K562 (cell line): ENCODE measurements around the gene CNGA4. TPM values are rescaled to one million over a fixed set of nuclear protein-coding genes. Genes with fewer than 3 reads are reported as not detected.
A peak's percentile ranks its signal among the peaks of the same experiment; 100 is the strongest.

ENCODE experiments used
- BHLHE40 ChIP-seq: IDR thresholded peaks from 2 replicates; pipeline ENCODE4 v1.6.1; 2011; ENCODE audit warnings: low read length, improper control_type of control experiment
- CAMTA2 ChIP-seq: fragments of 250-450 bp; sonication (Bioruptor Pico); conservative IDR thresholded peaks from 2 replicates; pipeline ENCODE4 v1.5.1; 2022
- CHD4 ChIP-seq: fragments of 200-600 bp; sonication (generic); IDR thresholded peaks from 3 replicates; pipeline ENCODE4 v1.6.1; 2012; ENCODE audit warnings: low read depth, mild to moderate bottlenecking, mixed read lengths, low read length, inconsistent platforms; ENCODE audit not compliant: insufficient read depth, insufficient replicate concordance, poor library complexity, severe bottlenecking
- CSDE1 ChIP-seq, 2 experiments: fragments of 450-650 bp; IDR thresholded peaks; 2 replicates each; pipeline ENCODE4 v1.6.1; 2016; ENCODE audit warnings: mild to moderate bottlenecking in 1 of 2
- FOXJ2 ChIP-seq: fragments of 200-800 bp; sonication (Bioruptor generic); IDR thresholded peaks from 2 replicates; pipeline ENCODE4 v1.6.1; 2016; ENCODE audit warnings: missing genetic modification characterization, missing compliant biosample characterization
- GABPB1 ChIP-seq: sonication (generic); formaldehyde crosslinking; IDR thresholded peaks from 2 replicates; pipeline ENCODE4 v1.8.0; 2022; ENCODE audit warnings: mild to moderate bottlenecking, missing genetic modification reagents
- GTF2E2 ChIP-seq: fragments of 200-800 bp; sonication (Bioruptor generic); IDR thresholded peaks from 2 replicates; pipeline ENCODE4 v1.6.1; 2016; ENCODE audit warnings: missing genetic modification characterization, missing compliant biosample characterization
- JUNB ChIP-seq: fragments of 450-650 bp; formaldehyde crosslinking; conservative IDR thresholded peaks from 2 replicates; pipeline ENCODE4 v1.4.0; 2020; ENCODE audit warnings: mild to moderate bottlenecking
- JUND ChIP-seq, 2 experiments: IDR thresholded peaks; 2 replicates in 1 of 2; 3 replicates in 1 of 2; pipeline ENCODE4 v1.6.1; 2011; ENCODE audit warnings: borderline replicate concordance in 2 of 2, low read depth in 2 of 2, low read length in 2 of 2, improper control_type of control experiment in 1 of 2, missing biosample characterization in 1 of 2, missing genetic modification characterization in 1 of 2, missing genetic modification reagents in 1 of 2
- LEF1 ChIP-seq: fragments of 450-650 bp; IDR thresholded peaks from 2 replicates; pipeline ENCODE4 v1.6.1; 2016; ENCODE audit warnings: mild to moderate bottlenecking
- NELFE ChIP-seq: IDR thresholded peaks from 2 replicates; pipeline ENCODE4 v1.6.1; 2011; ENCODE audit warnings: mild to moderate bottlenecking; ENCODE audit not compliant: insufficient read depth, insufficient read length
- NFE2L1 ChIP-seq: fragments of 450-650 bp; IDR thresholded peaks from 2 replicates; pipeline ENCODE4 v1.6.1; 2016; ENCODE audit warnings: missing genetic modification characterization, low read depth, mild to moderate bottlenecking, missing compliant biosample characterization, moderate library complexity, borderline replicate concordance
- NR2F6 ChIP-seq: fragments of 450-650 bp; formaldehyde crosslinking; IDR thresholded peaks from 2 replicates; pipeline ENCODE4 v1.4.0; 2020; ENCODE audit warnings: mild to moderate bottlenecking
- RAD51 ChIP-seq: fragments of 450-650 bp; IDR thresholded peaks from 2 replicates; pipeline ENCODE4 v1.7.1; 2016; ENCODE audit warnings: low read depth, mild to moderate bottlenecking, borderline replicate concordance
- RNF2 ChIP-seq: sonication (generic); IDR thresholded peaks from 2 replicates; pipeline ENCODE4 v1.6.1; 2016
- SAP30 ChIP-seq: fragments of 200-600 bp; sonication (generic); IDR thresholded peaks from 2 replicates; pipeline ENCODE4 v1.6.1; 2012; ENCODE audit warnings: borderline replicate concordance, low read depth, mild to moderate bottlenecking, moderate library complexity, low read length, control low read depth, inconsistent platforms; ENCODE audit not compliant: insufficient read depth, poor library complexity, severe bottlenecking
- ZNF449 ChIP-seq: fragments of 250-450 bp; sonication (Bioruptor Pico); IDR thresholded peaks from 2 replicates; pipeline ENCODE4 v1.8.0; 2022; ENCODE audit warnings: moderate library complexity, mild to moderate bottlenecking, inconsistent platforms
- polyA plus RNA-seq, 8 experiments: library from polyadenylated mRNA; depleted of rRNA in 4 of 8; stranded (reverse) in 5 of 8; unstranded in 3 of 8; fragments of >200 nt; fragmentation: Nextera tagmentation in 2 of 8; fragmentation: Illumina TruSeq in 1 of 8; extraction: Ambion mirVana in 2 of 8; extraction: Trizol in 1 of 8; gene quantifications; 2 replicates each; pipeline versions ENCODE4 v1.2.1 to v1.2.3, GENCODE V29; 2011 to 2014; ENCODE audit warnings: inconsistent platforms in 1 of 8, missing spikeins in 1 of 8
- total RNA-seq, 7 experiments: library from RNA; depleted of rRNA in 6 of 7; stranded (reverse); fragments of >200 nt in 6 of 7; fragmentation: Illumina TruSeq in 2 of 7; extraction: Trizol in 2 of 7; gene quantifications; 2 replicates each; pipeline versions ENCODE4 v1.2.1 to v1.2.3, GENCODE V29; 2011 to 2021; ENCODE audit warnings: low replicate concordance in 1 of 7
- TF ChIP-seq, protein P1 (sequence below), 2 experiments: fragments of 250-450 bp in 1 of 2; fragments of 450-650 bp in 1 of 2; sonication (Bioruptor Pico) in 1 of 2; IDR thresholded peaks; 2 replicates each; pipeline versions ENCODE4 v1.6.1 to v1.8.0; 2016 to 2021; ENCODE audit warnings: mild to moderate bottlenecking in 2 of 2, moderate library complexity in 2 of 2, missing compliant biosample characterization in 1 of 2, missing genetic modification characterization in 1 of 2
- TF ChIP-seq, protein P2 (sequence below): sonication (generic); formaldehyde crosslinking; IDR thresholded peaks from 2 replicates; pipeline ENCODE4 v1.8.1; 2023; ENCODE audit warnings: mild to moderate bottlenecking, missing genetic modification reagents, moderate library complexity
- TF ChIP-seq, protein P3 (sequence below): sonication (generic); formaldehyde crosslinking; IDR thresholded peaks from 2 replicates; pipeline ENCODE4 v1.8.1; 2023; ENCODE audit warnings: mild to moderate bottlenecking, missing genetic modification reagents

Gene CNGA4
- total and polyA plus RNA-seq, 9 of the 15 experiments (the other 6 are each of a cell fraction or from before 2014, with no cell fraction given), result 0.04 to 0.09 (median 0.06) TPM; not detected in 6

- TF ChIP-seq GABPB1 (CRISPR knock-in tag) (no peak), JUND (IDR thresholded peaks at IDR 0.05; ENCODE audit: borderline replicate concordance, low read depth, low read length) (peak; percentile 75), JUND (tag; IDR thresholded peaks at IDR 0.05; ENCODE audit: borderline replicate concordance, low read depth, low read length) (peak; percentile 73; the same call in 2 of the 3 replicates), CAMTA2 (no peak), RNF2 (no peak), SAP30 (no peak), GTF2E2 (tag) (no peak), BHLHE40 (0 out of 2 replicates have a peak, but pooled peaks have one; percentile 18), NELFE (no peak), FOXJ2 (peak; percentile 44; the same call in 1 of the 2 replicates), CSDE1 (IDR thresholded peaks at IDR 0.05) (no peak), NR2F6 (no peak), LEF1 (no peak), ZNF449 (no peak), JUNB (no peak), NFE2L1 (tag) (no peak), RAD51 (no peak), CHD4 (no peak)
- TF ChIP-seq, protein P1, sequence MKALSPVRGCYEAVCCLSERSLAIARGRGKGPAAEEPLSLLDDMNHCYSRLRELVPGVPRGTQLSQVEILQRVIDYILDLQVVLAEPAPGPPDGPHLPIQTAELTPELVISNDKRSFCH (CRISPR knock-in tag; IDR thresholded peaks at IDR 0.05), result no peak
- TF ChIP-seq, protein P1 (tag; IDR thresholded peaks at IDR 0.05), result no peak
- TF ChIP-seq, protein P2, sequence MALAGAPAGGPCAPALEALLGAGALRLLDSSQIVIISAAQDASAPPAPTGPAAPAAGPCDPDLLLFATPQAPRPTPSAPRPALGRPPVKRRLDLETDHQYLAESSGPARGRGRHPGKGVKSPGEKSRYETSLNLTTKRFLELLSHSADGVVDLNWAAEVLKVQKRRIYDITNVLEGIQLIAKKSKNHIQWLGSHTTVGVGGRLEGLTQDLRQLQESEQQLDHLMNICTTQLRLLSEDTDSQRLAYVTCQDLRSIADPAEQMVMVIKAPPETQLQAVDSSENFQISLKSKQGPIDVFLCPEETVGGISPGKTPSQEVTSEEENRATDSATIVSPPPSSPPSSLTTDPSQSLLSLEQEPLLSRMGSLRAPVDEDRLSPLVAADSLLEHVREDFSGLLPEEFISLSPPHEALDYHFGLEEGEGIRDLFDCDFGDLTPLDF (CRISPR knock-in tag), result no peak
- TF ChIP-seq, protein P3, sequence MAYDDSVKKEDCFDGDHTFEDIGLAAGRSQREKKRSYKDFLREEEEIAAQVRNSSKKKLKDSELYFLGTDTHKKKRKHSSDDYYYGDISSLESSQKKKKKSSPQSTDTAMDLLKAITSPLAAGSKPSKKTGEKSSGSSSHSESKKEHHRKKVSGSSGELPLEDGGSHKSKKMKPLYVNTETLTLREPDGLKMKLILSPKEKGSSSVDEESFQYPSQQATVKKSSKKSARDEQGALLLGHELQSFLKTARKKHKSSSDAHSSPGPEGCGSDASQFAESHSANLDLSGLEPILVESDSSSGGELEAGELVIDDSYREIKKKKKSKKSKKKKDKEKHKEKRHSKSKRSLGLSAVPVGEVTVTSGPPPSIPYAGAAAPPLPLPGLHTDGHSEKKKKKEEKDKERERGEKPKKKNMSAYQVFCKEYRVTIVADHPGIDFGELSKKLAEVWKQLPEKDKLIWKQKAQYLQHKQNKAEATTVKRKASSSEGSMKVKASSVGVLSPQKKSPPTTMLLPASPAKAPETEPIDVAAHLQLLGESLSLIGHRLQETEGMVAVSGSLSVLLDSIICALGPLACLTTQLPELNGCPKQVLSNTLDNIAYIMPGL (CRISPR knock-in tag), result no peak
Observed at GRCh38 chr11:6249770-6250555, 11.1 kb downstream of the CNGA4 start (continued).
